ENCODE measurements around the gene SLC9B1. TPM values are rescaled to one million over a fixed set of nuclear protein-coding genes. Genes with fewer than 3 reads are reported as not detected.
"Not testable (repeated sequence)": the region's sequence is repeated elsewhere in the genome, so short reads cannot be mapped to it uniquely, and the experiment has no call there.

The SLC9B1 gene
- total and polyA plus RNA-seq, 2 of the 8 experiments (the other 6 are each of a cell fraction or from before 2014, with no cell fraction given) = 0.08 to 0.19 TPM

- no peak overlapping the region for H3K18ac ChIP-seq (ENCODE audit: extremely low read depth, low read length)
- CTCF ChIA-PET (ENCODE audit: partially characterized antibody) = no interaction called here
- H3K23ac ChIP-seq (ENCODE audit: insufficient read length) = no peak overlapping the region
- TF ChIP-seq SRF (IDR thresholded peaks at IDR 0.05; ENCODE audit: low read depth, low read length) = no peak
- no peaks in the 10 kb centered on the region for H3K4me1 ChIP-seq (replicated peaks in 1 of 4; ENCODE audit: control insufficient read depth in 3 of 4, insufficient read depth in 4 of 4, low read length in 3 of 4)
- no peak overlapping the region for H2BK12ac ChIP-seq (ENCODE audit: low read depth, low read length)
- no peak overlapping the region for H2BK15ac ChIP-seq (ENCODE audit: low read length)
- no peaks in the 10 kb centered on the region for H3K23me2 ChIP-seq (ENCODE audit: low read depth, low read length)
- no peak overlapping the region for H2AFZ ChIP-seq (ENCODE audit: low read length)
- no peaks in the 10 kb centered on the region for H3K79me1 ChIP-seq (ENCODE audit: low read depth, low read length)
- no peaks in the 10 kb centered on the region for H3K79me2 ChIP-seq (ENCODE audit: control insufficient read depth in 1 of 2, insufficient read depth in 2 of 2, low read length in 2 of 2)
- no peak overlapping the region for H4K8ac ChIP-seq (ENCODE audit: extremely low read depth, insufficient read depth, low read length)
- no peaks in the 10 kb centered on the region for H4K20me1 ChIP-seq (replicated peaks in 1 of 2; ENCODE audit: control insufficient read depth in 1 of 2, insufficient read depth in 2 of 2, low read length in 2 of 2)
- H4K5ac ChIP-seq (ENCODE audit: insufficient read length, low read depth, low read length) = no peak overlapping the region
- FAIRE-seq (no peak), DNase-seq (ENCODE audit: low read depth in 1 of 2, low spot score in 2 of 2) (no peak)
- no peaks in the 10 kb centered on the region for H3K9me3 ChIP-seq (ENCODE audit: insufficient read depth in 2 of 2, low read depth in 1 of 2, low read length in 1 of 2)
- POLR2A ChIA-PET (ENCODE audit: partially characterized antibody) = no interaction called here
- no peaks in the 10 kb centered on the region for H3K36me3 ChIP-seq (ENCODE audit: control insufficient read depth in 2 of 4, insufficient read depth in 4 of 4, low read length in 3 of 4)
- no peak overlapping the region for H3K4me2 ChIP-seq (ENCODE audit: insufficient read depth in 1 of 2, low read depth in 2 of 2, low read length in 2 of 2)
- no peak overlapping the region for H2BK20ac ChIP-seq (ENCODE audit: low read length)
- no peak overlapping the region for H3K56ac ChIP-seq (replicated peaks; ENCODE audit: insufficient read length, low read depth, low read length)
- H4K91ac ChIP-seq (replicated peaks; ENCODE audit: insufficient read length, low read length) = no peak overlapping the region
- no peaks in the 10 kb centered on the region for H3K27me3 ChIP-seq (replicated peaks in 1 of 4; ENCODE audit: control insufficient read depth in 3 of 4, extremely low read depth in 1 of 4, insufficient read depth in 3 of 4, low read length in 3 of 4)
- no peak overlapping the region for H3K4ac ChIP-seq (replicated peaks; ENCODE audit: insufficient read length, low read depth, low read length)
- H3K27ac ChIP-seq (ENCODE audit: low read depth, low read length) = no peak overlapping the region
- 82% methylated on average over 2 of the region's 2 CpGs; no CpG with 5 or more reads in 1 of the 2 experiments for WGBS, 2 experiments (ENCODE audit: extremely low coverage in 1 of 2, insufficient coverage in 1 of 2, insufficient read length in 1 of 2, insufficient replicate concordance in 2 of 2, low coverage in 1 of 2, low lambda C conversion rate in 2 of 2, missing lambda C conversion rate in 1 of 2)
- H2BK120ac ChIP-seq (replicated peaks; ENCODE audit: low read depth, low read length) = no peak overlapping the region
- no peak overlapping the region for H2BK5ac ChIP-seq (ENCODE audit: low read depth, low read length)
- H3K4me3 ChIP-seq (ENCODE audit: extremely low read depth in 1 of 4, insufficient read depth in 2 of 4, low read depth in 3 of 4, low read length in 4 of 4) = no peak overlapping the region
- no peak overlapping the region for H3K9ac ChIP-seq (replicated peaks in 1 of 4; ENCODE audit: extremely low read depth in 1 of 4, low read depth in 3 of 4, low read length in 3 of 4)
- H3K14ac ChIP-seq (ENCODE audit: insufficient read length) = no peak overlapping the region
- no peak overlapping the region for H2AK5ac ChIP-seq (ENCODE audit: low read depth, low read length)
Observed at GRCh38 chr4:102901804-102902203, 117.7 kb downstream of the SLC9B1 start.

GRCh38 chr4:102897610-102898009, 121.9 kb downstream of the SLC9B1 start:
- CTCF ChIA-PET (ENCODE audit: partially characterized antibody); H3K14ac ChIP-seq (ENCODE audit: insufficient read length); H3K36me3 ChIP-seq (ENCODE audit: control insufficient read depth in 2 of 4, insufficient read depth in 4 of 4, low read length in 3 of 4); H2AK5ac ChIP-seq (ENCODE audit: low read depth, low read length); H3K9me3 ChIP-seq (ENCODE audit: insufficient read depth in 2 of 2, low read depth in 1 of 2, low read length in 1 of 2); H2BK5ac ChIP-seq (ENCODE audit: low read depth, low read length); H3K9ac ChIP-seq (replicated peaks in 1 of 4; ENCODE audit: extremely low read depth in 1 of 4, low read depth in 3 of 4, low read length in 3 of 4); H3K23ac ChIP-seq (ENCODE audit: insufficient read length); H3K79me2 ChIP-seq (ENCODE audit: control insufficient read depth in 1 of 2, insufficient read depth in 2 of 2, low read length in 2 of 2); H3K4me3 ChIP-seq (ENCODE audit: extremely low read depth in 1 of 4, insufficient read depth in 2 of 4, low read depth in 3 of 4, low read length in 4 of 4); H3K18ac ChIP-seq (ENCODE audit: extremely low read depth, low read length); DNase-seq (ENCODE audit: low read depth in 1 of 2, low spot score in 2 of 2); FAIRE-seq; H4K5ac ChIP-seq (ENCODE audit: insufficient read length, low read depth, low read length); H3K27ac ChIP-seq (ENCODE audit: low read depth, low read length); H2BK120ac ChIP-seq (replicated peaks; ENCODE audit: low read depth, low read length); H2BK15ac ChIP-seq (ENCODE audit: low read length); H4K8ac ChIP-seq (ENCODE audit: extremely low read depth, insufficient read depth, low read length); H3K4ac ChIP-seq (replicated peaks; ENCODE audit: insufficient read length, low read depth, low read length); H2BK12ac ChIP-seq (ENCODE audit: low read depth, low read length); H3K4me1 ChIP-seq (replicated peaks in 1 of 4; ENCODE audit: control insufficient read depth in 3 of 4, insufficient read depth in 4 of 4, low read length in 3 of 4); H4K20me1 ChIP-seq (replicated peaks in 1 of 2; ENCODE audit: control insufficient read depth in 1 of 2, insufficient read depth in 2 of 2, low read length in 2 of 2); H3K27me3 ChIP-seq (replicated peaks in 1 of 4; ENCODE audit: control insufficient read depth in 3 of 4, extremely low read depth in 1 of 4, insufficient read depth in 3 of 4, low read length in 3 of 4); H3K23me2 ChIP-seq (ENCODE audit: low read depth, low read length); H3K79me1 ChIP-seq (ENCODE audit: low read depth, low read length); H2AFZ ChIP-seq (ENCODE audit: low read length); H3K56ac ChIP-seq (replicated peaks; ENCODE audit: insufficient read length, low read depth, low read length); H3K4me2 ChIP-seq (ENCODE audit: insufficient read depth in 1 of 2, low read depth in 2 of 2, low read length in 2 of 2); H4K91ac ChIP-seq (replicated peaks; ENCODE audit: insufficient read length, low read length); H2BK20ac ChIP-seq (ENCODE audit: low read length): not testable (repeated sequence)
- POLR2A ChIA-PET (ENCODE audit: partially characterized antibody) = interaction anchor here (0.9 kb wide), 1 partner anchor 28 kb away, joined by 3 read pairs; no protein-coding TSS in a partner anchor
- WGBS, 2 experiments (ENCODE audit: extremely low coverage in 1 of 2, insufficient coverage in 1 of 2, insufficient read length in 1 of 2, insufficient replicate concordance in 2 of 2, low coverage in 1 of 2, low lambda C conversion rate in 2 of 2, missing lambda C conversion rate in 1 of 2) = 86% methylated on average over 3 of the region's 3 CpGs; no CpG with 5 or more reads in 1 of the 2 experiments

All from H1 (cell line).